ENCODE data around the gene ISG20L2. TPM values are rescaled to one million over a fixed set of nuclear protein-coding genes. Genes with fewer than 3 reads are reported as not detected.
A peak's percentile ranks its signal among the peaks of the same experiment; 100 is the strongest.

The ISG20L2 gene
- total and polyA plus RNA-seq, 3 donors from 2014 or later = 60.9 to 223 (median 150) TPM

GRCh38 chr1:156747742-156748669 is 19.4 kb upstream of the ISG20L2 start:
- peaks cover 54% of the 10 kb centered on the region for H3K4me1 ChIP-seq

GRCh38 chr1:156746728-156747631 is 18.4 kb upstream of the ISG20L2 start:
- 0 to 1% methylated on average over 10 to 21 of the region's 29 CpGs for WGBS, 2 donors
- DNase-seq = peak; percentile 94
- intact Hi-C loops (cut with DNase I; ENCODE audit: low total_unique reads) = no loop called here
- Histone ChIP-seq H3K9me3 (no peaks in the 10 kb centered on the region), H3K4me1 (peaks cover 47% of the 10 kb centered on the region), H3K36me3 (ENCODE audit: low read depth, missing control alignments) (no peaks in the 10 kb centered on the region), H3K27me3 (no peaks in the 10 kb centered on the region), H3K4me3 (peak overlapping the region; percentile 55 to 65), H3K27ac (peak overlapping the region; percentile 97)
- TF ChIP-seq POLR2A (IDR thresholded peaks at IDR 0.05) = no peak
- TF ChIP-seq CTCF (IDR thresholded peaks at IDR 0.05) = no peak

More at GRCh38 chr1:156747742-156748669, 19.4 kb upstream of the ISG20L2 start:
- intact Hi-C loops (cut with DNase I; ENCODE audit: low total_unique reads) = no loop called here
- WGBS, 2 donors = 18 to 19% methylated on average over 8 of the region's 8 CpGs
- Histone ChIP-seq H3K27ac (peak overlapping the region; percentile 97), H3K4me3 (peak overlapping the region in 1 of 2 donors; percentile 99), H3K27me3 (no peaks in the 10 kb centered on the region), H3K9me3 (no peaks in the 10 kb centered on the region), H3K36me3 (ENCODE audit: low read depth, missing control alignments) (no peaks in the 10 kb centered on the region)
- no peak for DNase-seq
- TF ChIP-seq CTCF (IDR thresholded peaks at IDR 0.05) = no peak
- no peak for TF ChIP-seq POLR2A (IDR thresholded peaks at IDR 0.05)

- Histone ChIP-seq H3K9me3 (no peaks in the 10 kb centered on the region), H3K4me3 (peak overlapping the region; percentile 55 to 65), H3K4me1 (peaks cover 51% of the 10 kb centered on the region), H3K27me3 (no peaks in the 10 kb centered on the region), H3K36me3 (ENCODE audit: low read depth, missing control alignments) (no peaks in the 10 kb centered on the region), H3K27ac (peak overlapping the region; percentile 97)
- TF ChIP-seq CTCF (IDR thresholded peaks at IDR 0.05) (no peak), POLR2A (IDR thresholded peaks at IDR 0.05) (no peak)
- 31 to 34% methylated on average over 8 to 9 of the region's 9 CpGs for WGBS, 2 donors
- intact Hi-C loops (cut with DNase I; ENCODE audit: low total_unique reads) = no loop called here
- DNase-seq = no peak
Observed at GRCh38 chr1:156746406-156746727, 17.8 kb upstream of the ISG20L2 start.

- DNase-seq = no peak
- Histone ChIP-seq H3K4me1 (peaks cover 53% of the 10 kb centered on the region), H3K27me3 (no peaks in the 10 kb centered on the region), H3K4me3 (no peak overlapping the region), H3K9me3 (no peaks in the 10 kb centered on the region), H3K27ac (peak overlapping the region; percentile 97), H3K36me3 (ENCODE audit: low read depth, missing control alignments) (no peaks in the 10 kb centered on the region)
- intact Hi-C loops (cut with DNase I; ENCODE audit: low total_unique reads) = no loop called here
- 60 to 75% methylated on average over 3 of the region's 3 CpGs for WGBS, 2 donors
- TF ChIP-seq POLR2A (IDR thresholded peaks at IDR 0.05) (no peak), CTCF (IDR thresholded peaks at IDR 0.05) (no peak)
Observed at GRCh38 chr1:156745881-156746280, 17.3 kb upstream of the ISG20L2 start.
